Measurements from ENCODE around the gene TBRG4.

GRCh38 chr7:45101748-45102147, 9.7 kb downstream of the TBRG4 start:
- TF ChIP-seq CTCF (IDR thresholded peaks at IDR 0.05) = no peak
- TF ChIP-seq POLR2A (IDR thresholded peaks at IDR 0.05) = no peak
